HG02588 (cell line): ENCODE data around the gene RNF17.
"Not testable (repeated sequence)": the region's sequence is repeated elsewhere in the genome, so short reads cannot be mapped to it uniquely, and the experiment has no call there.

ENCODE experiments used
- ATAC-seq: cut with Tn5 transposase; IDR thresholded peaks from one replicate; pipeline ENCODE4 v1.9.1; 2021; ENCODE audit warnings: mild to moderate bottlenecking, moderate library complexity; ENCODE audit not compliant: unreplicated experiment

The RNF17 gene

DNA sequence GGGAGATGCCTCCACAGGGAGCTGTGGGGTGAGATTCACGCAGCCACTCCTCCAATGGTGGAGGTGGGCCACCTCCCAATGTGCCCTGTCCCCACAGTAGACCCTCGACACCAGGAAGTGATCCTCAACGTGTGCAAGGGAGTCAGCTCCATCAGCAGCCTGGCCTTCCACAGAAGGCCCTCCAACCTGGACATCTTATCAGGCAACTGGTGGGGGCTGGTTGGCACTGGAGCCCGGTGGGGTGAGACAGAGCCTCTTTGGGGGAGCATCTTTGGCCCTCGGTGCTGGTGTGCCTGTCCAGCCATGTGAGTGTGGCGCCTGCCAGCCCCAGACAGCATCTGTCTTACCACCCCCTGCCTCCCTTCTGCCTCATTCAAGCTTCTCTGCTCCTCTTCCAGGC is 19.7 kb upstream of the RNF17 start:
- no peak for ATAC-seq

GRCh38 chr13:24745516-24745860 is 18.5 kb upstream of the RNF17 start:
- ATAC-seq = no peak

DNA sequence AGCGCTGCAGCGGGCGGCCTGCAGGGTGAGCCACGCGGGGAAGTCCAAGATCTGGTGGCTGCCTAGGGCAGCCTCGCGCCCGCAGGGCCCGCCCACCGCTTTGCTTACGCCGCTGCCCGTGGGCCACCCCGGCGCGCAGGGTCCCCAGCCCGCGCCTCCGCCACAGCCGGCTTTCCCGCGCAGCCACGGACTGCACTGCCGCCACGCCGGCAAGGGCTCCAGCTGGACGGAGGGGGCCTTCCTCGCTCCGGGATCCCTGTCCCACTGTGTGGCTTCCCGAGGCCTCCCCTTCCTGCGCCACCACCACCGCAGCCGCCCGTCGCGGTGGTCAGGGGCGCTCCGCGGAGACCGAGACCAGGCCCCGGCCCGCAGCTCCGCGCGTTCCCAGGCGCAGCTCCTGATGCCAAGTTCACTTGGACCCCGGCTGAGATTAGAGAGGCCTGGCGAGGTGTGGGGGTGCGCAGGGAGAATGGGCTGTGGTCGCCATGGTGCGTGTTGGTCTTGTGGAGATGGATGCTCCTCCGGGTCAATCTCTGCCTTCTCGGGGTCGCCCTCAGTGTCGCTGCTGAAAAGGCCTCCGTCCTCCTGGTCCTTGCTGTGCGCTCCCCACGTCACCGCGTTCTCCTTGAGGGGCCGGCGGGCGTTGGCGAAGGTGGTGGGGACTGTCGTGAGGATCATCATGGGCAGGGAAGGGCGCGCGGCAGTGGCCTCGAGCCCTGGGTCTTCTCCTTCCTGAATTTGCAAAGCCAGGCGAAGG is 17.9 kb upstream of the RNF17 start:
- ATAC-seq = no peak

GRCh38 chr13:24746618-24747247 is 17.2 kb upstream of the RNF17 start:
- no peak for ATAC-seq

DNA sequence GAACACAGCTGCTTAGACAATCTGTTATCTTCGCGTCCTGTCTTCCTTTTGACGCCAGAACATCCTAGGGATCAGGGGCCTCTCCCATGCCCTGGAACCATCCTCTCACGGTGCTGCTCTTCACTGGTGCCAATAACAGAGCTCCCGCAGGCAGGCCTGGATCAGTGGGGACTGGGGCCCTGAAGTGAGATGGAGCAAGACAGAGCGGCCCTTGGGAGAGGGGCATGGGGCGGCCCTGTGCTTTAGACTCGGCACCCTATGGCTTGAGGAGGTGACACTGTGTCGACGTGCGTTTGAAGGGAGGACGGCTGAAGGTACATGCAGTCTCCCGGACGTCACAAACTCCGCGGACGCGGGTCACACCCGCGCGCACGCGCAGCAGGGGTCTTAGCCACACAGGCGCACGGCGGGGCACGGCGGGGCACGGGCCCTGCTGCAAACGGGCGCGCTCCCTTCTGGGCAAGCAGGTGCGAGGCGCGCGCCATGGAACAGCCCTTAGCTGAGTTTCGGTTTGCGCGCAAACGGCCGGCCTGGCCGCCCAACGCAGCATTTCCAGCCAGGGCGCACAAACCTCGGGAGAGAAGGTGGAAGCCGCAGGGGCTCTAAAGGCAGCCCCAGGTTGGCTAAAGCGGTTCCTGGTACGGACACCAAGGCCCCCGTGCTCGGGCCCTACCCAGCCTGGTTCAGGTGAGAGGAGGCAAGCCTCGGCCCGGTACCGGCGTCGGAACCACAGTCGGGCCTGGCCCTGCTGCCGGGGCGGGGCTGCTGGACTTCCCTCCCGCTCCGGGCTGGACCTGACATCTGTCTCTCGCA is 16.5 kb upstream of the RNF17 start:
- no peak for ATAC-seq

DNA sequence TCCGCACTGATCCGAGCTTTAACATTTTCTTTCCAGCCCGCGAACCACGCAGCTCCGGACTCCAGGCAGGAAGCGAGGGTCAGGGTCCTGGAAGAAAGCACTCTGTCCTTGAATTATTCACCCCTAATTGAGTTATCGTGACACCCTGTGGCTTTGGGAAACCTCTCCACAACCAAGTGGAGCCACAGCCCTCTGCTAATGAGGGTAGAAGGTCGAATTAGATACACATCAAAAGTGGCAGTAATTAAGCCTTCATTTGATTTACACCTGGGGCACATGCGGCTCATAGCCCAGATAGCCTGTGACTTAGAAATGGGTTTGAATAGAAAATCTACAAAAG is 15.9 kb upstream of the RNF17 start:
- ATAC-seq = no peak

- no peak for ATAC-seq
Observed at GRCh38 chr13:24759197-24759596, 4.8 kb upstream of the RNF17 start.

DNA sequence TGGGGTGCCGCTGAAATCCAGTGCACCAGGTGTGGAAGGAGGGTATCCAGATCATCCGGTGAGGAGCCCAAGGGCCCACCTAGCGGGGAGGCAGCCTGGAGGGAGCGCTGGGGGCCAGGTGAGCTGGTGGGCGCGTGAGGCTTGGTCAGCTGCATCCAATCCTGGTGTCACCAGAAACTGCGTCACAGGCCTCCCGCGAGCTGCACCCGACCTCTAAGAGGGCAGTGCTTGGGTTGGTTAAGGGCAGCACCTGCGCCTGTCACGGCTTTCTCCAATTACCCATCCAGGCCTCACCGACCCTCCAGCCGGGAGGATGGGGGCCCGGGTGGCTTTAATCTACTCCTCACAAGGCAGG is 284 bp downstream of the RNF17 start:
- ATAC-seq = no peak

DNA sequence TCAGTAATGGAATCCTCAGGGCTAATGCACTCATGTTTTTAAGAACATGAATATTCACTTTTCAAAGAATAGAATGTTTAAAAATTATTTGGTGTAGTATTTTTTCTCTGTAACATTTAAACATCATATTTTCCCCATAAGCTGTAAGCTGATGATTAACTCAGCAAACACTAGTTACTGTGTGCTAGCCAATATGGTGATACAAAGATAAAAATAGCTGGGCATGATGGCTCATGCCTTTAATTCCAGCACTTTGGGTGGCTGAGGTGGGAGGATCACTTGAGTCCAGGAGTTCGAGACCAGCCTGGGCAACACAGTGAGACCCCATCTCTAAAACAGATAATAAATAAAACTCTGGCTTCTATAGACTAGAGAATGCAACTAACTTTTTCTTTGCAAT is 13.2 kb downstream of the RNF17 start:
- no peak for ATAC-seq

DNA sequence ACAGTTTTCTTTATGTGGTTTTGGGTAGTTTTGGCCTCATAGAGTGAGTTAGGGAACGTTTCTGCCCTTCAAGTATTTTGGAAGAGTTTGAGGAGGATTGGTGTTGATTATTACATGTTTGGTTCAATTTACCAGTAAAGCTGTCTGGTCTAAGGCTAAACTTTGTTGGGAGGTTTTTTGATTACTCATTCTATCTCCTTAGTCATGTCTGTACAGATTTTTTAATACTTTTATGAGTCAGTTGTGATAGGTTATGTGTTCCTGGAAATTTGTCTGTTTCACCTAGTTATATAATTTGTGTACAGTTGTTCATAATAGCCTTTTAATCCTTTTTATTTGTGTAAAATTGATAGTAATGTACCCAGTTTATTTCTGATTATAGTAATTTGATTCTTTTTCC is 20.4 kb downstream of the RNF17 start:
- no peak for ATAC-seq

GRCh38 chr13:24788538-24788937 is 24.6 kb downstream of the RNF17 start:
- ATAC-seq = no peak

GRCh38 chr13:24802074-24802473 is 38.1 kb downstream of the RNF17 start:
- no peak for ATAC-seq

GRCh38 chr13:24821207-24821606 is 57.2 kb downstream of the RNF17 start:
- no peak for ATAC-seq

DNA sequence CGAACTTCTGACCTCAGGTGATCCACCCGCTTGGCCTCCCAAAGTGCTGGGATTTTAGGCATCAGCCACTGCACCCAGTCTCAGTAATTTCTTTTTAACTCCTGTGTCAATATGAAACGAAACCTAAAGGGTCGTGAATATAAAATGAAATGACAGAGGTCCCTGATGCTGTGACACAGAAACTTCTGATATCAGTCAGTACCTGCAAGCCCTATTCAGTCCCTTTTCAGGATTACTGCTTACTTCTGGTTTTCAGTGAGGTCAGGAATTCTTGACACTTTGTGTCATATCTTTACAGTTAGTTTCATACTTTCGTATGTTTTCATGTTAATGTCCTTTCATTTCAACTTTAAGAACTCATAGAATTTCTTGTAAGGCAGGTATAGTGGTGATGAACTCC is 58.7 kb downstream of the RNF17 start:
- no peak for ATAC-seq

DNA sequence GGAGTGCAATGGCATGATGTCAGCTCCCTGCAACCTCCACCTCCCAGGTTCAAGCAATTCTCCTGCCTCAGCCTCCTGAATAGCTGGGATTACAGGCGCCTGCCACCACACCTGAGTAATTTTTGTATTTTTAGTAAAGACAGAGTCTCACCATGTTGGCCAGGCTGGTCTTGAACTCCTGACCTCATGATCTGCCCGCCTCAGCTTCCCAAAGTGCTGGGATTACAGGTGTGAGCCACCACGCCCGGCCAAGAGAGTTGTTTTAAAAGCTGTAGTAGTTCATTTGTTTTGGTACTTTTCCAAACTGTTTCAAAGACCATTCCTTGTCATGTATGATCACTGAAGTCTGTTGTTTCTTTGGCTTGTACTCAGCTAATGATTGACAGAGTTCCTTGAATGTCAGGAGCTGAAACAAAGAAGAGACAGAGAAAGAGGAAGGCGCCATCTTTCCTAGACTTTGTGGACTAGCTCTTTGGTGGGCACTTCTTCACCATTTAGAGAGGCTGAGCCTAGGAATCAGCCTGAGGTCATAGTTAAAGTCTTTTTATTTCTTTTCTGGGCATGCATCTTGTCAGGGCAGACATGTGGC is 59.2 kb downstream of the RNF17 start:
- ATAC-seq = not testable (repeated sequence)

DNA sequence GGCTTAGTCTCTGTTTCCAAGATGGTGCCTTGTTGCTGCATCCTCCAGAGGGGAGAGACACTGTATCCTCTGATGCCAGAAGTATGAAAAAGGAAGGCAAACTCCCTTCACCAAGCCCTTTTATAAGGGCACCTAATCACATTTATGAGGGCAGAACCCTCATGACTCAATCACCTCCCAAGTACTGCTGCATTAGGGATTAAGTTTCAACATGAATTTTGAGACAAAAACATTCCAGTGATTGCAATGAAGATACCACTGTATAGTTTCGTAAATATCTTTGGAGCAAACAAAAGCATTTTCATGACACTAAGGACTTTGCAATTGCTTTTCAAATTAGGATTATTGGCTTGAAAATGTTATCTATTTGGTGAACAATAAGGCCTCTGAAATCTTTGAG is 63.8 kb downstream of the RNF17 start:
- ATAC-seq = no peak

GRCh38 chr13:24834902-24835510 is 71.0 kb downstream of the RNF17 start:
- ATAC-seq = no peak

- not testable (repeated sequence) for ATAC-seq
Observed at GRCh38 chr13:24837528-24837927, 73.6 kb downstream of the RNF17 start.

DNA sequence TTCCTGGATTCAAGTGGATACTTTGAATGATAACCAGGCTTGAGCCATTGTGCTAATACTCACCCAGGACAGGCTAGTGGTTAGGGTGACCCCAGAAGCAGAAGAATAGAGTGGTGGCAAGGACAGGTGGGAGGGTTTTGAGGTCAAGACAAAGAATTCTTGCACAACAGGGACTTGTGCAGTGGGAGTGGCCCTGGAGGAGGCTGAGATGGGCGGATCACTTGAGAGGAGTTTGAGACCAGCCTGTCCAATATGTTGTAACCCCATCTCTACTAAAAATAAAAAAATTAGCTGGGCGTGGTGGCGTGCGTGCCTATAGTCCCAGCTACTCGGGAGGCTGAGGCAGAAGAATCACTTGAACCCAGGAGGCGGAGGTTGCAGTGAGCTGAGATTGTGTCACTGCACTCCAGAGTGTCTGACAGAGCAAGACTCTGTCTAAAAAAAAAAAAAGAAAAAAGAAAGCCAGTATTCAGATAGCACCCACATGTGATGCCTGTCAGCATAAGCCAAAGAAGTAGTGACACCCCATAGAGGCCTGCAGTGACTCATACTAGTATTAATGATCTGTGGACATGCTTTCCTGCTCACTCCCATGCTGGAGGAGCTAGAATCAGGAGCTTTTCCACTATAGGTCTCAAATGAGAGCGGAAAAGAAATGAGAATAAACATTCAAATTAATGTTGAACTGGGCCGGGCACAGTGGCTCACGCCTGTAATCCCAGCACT is 78.7 kb downstream of the RNF17 start:
- ATAC-seq = no peak

GRCh38 chr13:24851546-24851945 is 87.6 kb downstream of the RNF17 start:
- ATAC-seq = no peak

DNA sequence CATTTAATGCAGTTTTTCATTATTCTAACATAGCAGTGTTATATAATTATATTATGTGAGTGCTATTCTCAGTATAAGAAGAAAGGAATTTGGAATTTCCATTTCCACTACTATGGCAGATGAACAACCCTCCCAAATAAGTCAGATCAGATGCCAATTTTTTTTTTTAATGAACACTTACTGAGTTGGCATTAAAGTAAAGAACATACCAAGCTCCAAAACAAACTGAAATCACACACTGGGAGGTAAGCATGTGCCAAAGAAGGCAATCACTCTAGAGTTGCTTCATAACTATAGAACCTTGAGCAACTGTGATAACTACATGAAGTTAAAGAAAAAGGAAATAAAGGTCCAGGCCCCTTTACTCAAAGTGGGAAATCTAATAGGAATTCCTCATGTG is 90.3 kb downstream of the RNF17 start:
- no peak for ATAC-seq
